H1 (cell line): ENCODE results near the gene SLC4A1.

Experiments
- ASH2L ChIP-seq: fragments of 200-600, 300-600 bp; sonication (generic); IDR thresholded peaks from one replicate; pipeline ENCODE4 v1.7.1; 2017; ENCODE audit warnings: low read length
- EP300 ChIP-seq, 2 experiments: IDR thresholded peaks; 1 replicate in 1 of 2; 2 replicates in 1 of 2; pipeline ENCODE4 v1.6.1; 2011 to 2012; ENCODE audit warnings: low read depth in 2 of 2, low read length in 2 of 2, mild to moderate bottlenecking in 2 of 2, borderline replicate concordance in 1 of 2, inconsistent platforms in 1 of 2, moderate library complexity in 1 of 2
- EZH2 ChIP-seq: fragments of 200-600 bp; sonication (generic); IDR thresholded peaks from 2 replicates; pipeline ENCODE4 v1.7.1; 2012; ENCODE audit warnings: low read depth, mild to moderate bottlenecking, moderate library complexity, low read length, inconsistent platforms; ENCODE audit not compliant: severe bottlenecking
- HDAC2 ChIP-seq, 2 experiments: fragments of 300-600 bp in 1 of 2; sonication (generic) in 1 of 2; IDR thresholded peaks; 2 replicates each; pipeline ENCODE4 v1.6.1; 2011 to 2012; ENCODE audit warnings: low read depth in 2 of 2, low read length in 2 of 2, mild to moderate bottlenecking in 2 of 2, moderate library complexity in 2 of 2, borderline replicate concordance in 1 of 2, inconsistent platforms in 1 of 2
- JUN ChIP-seq: IDR thresholded peaks from 2 replicates; pipeline ENCODE4 v1.6.1; 2011; ENCODE audit warnings: low read depth, mild to moderate bottlenecking, improper control_type of control experiment, low read length
- MAFK ChIP-seq: IDR thresholded peaks from 2 replicates; pipeline ENCODE4 v1.6.1; 2012; ENCODE audit warnings: low read depth, mild to moderate bottlenecking, improper control_type of control experiment, low read length
- PHF8 ChIP-seq: fragments of 200-600 bp; sonication (generic); conservative IDR thresholded peaks from 2 replicates; pipeline ENCODE4 v1.7.1; 2012; ENCODE audit warnings: low read depth, mild to moderate bottlenecking, inconsistent platforms, low read length, moderate library complexity
- POLR2A ChIP-seq, 2 experiments: IDR thresholded peaks; 1 replicate in 1 of 2; 2 replicates in 1 of 2; pipeline ENCODE4 v1.6.1; 2011; ENCODE audit warnings: low read depth in 2 of 2, low read length in 2 of 2, mild to moderate bottlenecking in 2 of 2; ENCODE audit errors: control extremely low read depth in 1 of 2
- TF ChIP-seq, protein P1 (sequence below): IDR thresholded peaks from 2 replicates; pipeline ENCODE4 v1.6.1; 2011; ENCODE audit warnings: low read depth, mild to moderate bottlenecking, low read length; ENCODE audit not compliant: insufficient read depth
- TF ChIP-seq, protein P2 (sequence below), 3 experiments: IDR thresholded peaks; 1 replicate in 2 of 3; 2 replicates in 1 of 3; pipeline versions ENCODE4 v1.5.1 to v1.6.1; 2011; ENCODE audit warnings: low read length in 3 of 3, mild to moderate bottlenecking in 3 of 3, inconsistent platforms in 2 of 3, low read depth in 1 of 3, moderate library complexity in 1 of 3; ENCODE audit not compliant: insufficient read depth in 1 of 3; ENCODE audit errors: control extremely low read depth in 1 of 3
- TF ChIP-seq, protein P3 (sequence below): IDR thresholded peaks from 2 replicates; pipeline ENCODE4 v1.6.1; 2011; ENCODE audit warnings: low read length, improper control_type of control experiment
- TF ChIP-seq, protein P4 (sequence below): IDR thresholded peaks from 2 replicates; pipeline ENCODE4 v1.6.1; 2012; ENCODE audit warnings: low read length, inconsistent platforms

DNA sequence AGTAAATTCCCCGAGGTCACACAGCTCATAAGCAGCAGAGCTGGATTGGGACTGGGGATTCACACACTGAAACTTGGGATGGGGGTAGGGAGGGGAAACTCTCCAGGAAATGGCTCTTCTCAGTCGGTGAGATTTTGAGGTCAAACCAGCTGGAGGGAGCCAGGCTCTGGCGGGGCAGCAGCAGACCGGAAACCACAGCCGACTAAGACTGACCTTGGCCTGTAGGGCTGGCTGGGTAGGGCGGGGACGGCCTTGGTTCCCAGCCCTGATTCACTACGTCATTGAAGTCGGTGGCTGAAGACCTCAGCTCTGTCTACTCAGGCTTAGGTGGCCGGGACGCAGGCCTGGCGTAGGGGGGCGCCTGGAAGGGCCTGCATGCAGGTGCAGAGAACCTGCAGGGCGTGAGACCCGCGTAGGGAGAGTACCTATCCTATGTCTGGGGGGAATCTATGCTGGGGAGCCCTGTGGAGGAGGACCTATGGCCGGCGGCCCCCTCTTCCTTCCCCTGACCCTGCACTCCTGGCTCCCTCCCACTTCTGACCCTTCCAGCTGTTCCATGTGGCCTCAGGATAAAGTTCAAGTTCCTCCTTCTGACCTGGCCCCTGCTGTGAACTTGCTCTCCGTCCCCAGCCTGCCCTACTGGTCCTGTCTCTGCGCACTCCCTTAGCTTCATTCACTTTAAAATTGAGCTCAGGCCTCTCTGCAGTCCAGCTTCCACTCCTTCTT is 11.9 kb upstream of the SLC4A1 start:
- TF ChIP-seq, protein P1, sequence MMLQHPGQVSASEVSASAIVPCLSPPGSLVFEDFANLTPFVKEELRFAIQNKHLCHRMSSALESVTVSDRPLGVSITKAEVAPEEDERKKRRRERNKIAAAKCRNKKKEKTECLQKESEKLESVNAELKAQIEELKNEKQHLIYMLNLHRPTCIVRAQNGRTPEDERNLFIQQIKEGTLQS, result no peak
- no peak for TF ChIP-seq MAFK
- TF ChIP-seq, protein P2, sequence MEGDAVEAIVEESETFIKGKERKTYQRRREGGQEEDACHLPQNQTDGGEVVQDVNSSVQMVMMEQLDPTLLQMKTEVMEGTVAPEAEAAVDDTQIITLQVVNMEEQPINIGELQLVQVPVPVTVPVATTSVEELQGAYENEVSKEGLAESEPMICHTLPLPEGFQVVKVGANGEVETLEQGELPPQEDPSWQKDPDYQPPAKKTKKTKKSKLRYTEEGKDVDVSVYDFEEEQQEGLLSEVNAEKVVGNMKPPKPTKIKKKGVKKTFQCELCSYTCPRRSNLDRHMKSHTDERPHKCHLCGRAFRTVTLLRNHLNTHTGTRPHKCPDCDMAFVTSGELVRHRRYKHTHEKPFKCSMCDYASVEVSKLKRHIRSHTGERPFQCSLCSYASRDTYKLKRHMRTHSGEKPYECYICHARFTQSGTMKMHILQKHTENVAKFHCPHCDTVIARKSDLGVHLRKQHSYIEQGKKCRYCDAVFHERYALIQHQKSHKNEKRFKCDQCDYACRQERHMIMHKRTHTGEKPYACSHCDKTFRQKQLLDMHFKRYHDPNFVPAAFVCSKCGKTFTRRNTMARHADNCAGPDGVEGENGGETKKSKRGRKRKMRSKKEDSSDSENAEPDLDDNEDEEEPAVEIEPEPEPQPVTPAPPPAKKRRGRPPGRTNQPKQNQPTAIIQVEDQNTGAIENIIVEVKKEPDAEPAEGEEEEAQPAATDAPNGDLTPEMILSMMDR (IDR thresholded peaks at IDR 0.05; ENCODE audit: control extremely low read depth in 1 of 3, insufficient read depth in 1 of 3, low read depth in 1 of 3, low read length in 3 of 3), result no peak
- no peak for TF ChIP-seq JUN
- TF ChIP-seq POLR2A (IDR thresholded peaks at IDR 0.05; ENCODE audit: control extremely low read depth in 1 of 2, low read depth in 2 of 2, low read length in 2 of 2), result no peak
- TF ChIP-seq, protein P3, sequence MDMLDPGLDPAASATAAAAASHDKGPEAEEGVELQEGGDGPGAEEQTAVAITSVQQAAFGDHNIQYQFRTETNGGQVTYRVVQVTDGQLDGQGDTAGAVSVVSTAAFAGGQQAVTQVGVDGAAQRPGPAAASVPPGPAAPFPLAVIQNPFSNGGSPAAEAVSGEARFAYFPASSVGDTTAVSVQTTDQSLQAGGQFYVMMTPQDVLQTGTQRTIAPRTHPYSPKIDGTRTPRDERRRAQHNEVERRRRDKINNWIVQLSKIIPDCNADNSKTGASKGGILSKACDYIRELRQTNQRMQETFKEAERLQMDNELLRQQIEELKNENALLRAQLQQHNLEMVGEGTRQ, result no peak
- TF ChIP-seq EZH2, result no peak
- TF ChIP-seq PHF8, result no peak
- TF ChIP-seq, protein P4, sequence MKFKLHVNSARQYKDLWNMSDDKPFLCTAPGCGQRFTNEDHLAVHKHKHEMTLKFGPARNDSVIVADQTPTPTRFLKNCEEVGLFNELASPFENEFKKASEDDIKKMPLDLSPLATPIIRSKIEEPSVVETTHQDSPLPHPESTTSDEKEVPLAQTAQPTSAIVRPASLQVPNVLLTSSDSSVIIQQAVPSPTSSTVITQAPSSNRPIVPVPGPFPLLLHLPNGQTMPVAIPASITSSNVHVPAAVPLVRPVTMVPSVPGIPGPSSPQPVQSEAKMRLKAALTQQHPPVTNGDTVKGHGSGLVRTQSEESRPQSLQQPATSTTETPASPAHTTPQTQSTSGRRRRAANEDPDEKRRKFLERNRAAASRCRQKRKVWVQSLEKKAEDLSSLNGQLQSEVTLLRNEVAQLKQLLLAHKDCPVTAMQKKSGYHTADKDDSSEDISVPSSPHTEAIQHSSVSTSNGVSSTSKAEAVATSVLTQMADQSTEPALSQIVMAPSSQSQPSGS, result no peak; the same call in 1 of the 2 replicates
- TF ChIP-seq EP300 (IDR thresholded peaks at IDR 0.05; ENCODE audit: borderline replicate concordance in 1 of 2, low read depth in 2 of 2, low read length in 2 of 2), result no peak
- no peak for TF ChIP-seq ASH2L
- TF ChIP-seq HDAC2 (IDR thresholded peaks at IDR 0.05; ENCODE audit: borderline replicate concordance in 1 of 2, low read depth in 2 of 2, low read length in 2 of 2), result no peak
